Measurements from ENCODE around the gene SRCAP. TPM values are rescaled to one million over a fixed set of nuclear protein-coding genes. Genes with fewer than 3 reads are reported as not detected.
A peak's percentile ranks its signal among the peaks of the same experiment; 100 is the strongest.

SRCAP gene
- polyA plus RNA-seq, 1 experiment = 4.4 TPM

DNA sequence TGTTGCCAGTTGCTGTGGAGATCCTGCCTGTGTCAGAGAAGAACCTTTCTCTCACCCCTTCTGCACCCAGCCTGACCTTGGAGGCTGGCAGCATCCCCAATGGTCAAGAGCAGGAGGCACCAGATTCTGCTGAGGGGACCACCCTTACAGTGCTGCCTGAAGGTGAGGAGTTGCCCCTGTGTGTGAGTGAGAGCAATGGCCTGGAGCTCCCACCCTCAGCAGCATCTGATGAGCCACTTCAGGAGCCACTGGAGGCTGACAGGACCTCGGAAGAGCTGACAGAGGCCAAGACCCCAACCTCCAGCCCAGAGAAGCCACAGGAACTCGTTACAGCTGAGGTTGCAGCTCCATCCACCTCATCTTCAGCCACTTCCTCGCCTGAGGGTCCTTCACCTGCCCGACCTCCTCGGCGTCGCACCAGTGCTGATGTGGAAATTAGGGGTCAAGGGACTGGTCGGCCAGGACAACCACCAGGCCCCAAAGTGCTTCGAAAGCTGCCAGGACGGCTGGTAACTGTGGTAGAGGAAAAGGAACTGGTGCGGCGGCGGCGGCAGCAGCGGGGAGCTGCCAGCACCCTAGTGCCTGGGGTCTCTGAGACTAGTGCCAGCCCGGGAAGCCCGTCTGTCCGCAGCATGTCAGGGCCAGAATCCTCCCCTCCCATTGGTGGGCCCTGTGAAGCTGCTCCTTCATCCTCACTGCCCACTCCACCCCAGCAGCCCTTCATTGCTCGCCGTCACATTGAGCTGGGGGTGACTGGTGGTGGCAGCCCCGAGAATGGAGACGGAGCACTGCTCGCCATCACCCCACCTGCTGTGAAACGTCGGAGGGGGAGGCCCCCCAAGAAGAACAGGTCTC lies 39.0 kb downstream of the SRCAP start:
- H3K27me3 ChIP-seq (ENCODE audit: control insufficient read depth, insufficient read depth, low read length) = no peaks in the 10 kb centered on the region
- H3K36me3 ChIP-seq (ENCODE audit: control insufficient read depth, insufficient read depth, low read length) = peaks cover 45% of the 10 kb centered on the region
- ChIA-PET CTCF (no interaction called here), POLR2A (no interaction called here)
- H3K4me3 ChIP-seq (ENCODE audit: low read depth, low read length) = no peak overlapping the region
- DNase-seq (ENCODE audit: low read depth) = no peak
- TF ChIP-seq CTCF (IDR thresholded peaks at IDR 0.05; ENCODE audit: insufficient read depth, low read depth, low read length) = no peak

DNA sequence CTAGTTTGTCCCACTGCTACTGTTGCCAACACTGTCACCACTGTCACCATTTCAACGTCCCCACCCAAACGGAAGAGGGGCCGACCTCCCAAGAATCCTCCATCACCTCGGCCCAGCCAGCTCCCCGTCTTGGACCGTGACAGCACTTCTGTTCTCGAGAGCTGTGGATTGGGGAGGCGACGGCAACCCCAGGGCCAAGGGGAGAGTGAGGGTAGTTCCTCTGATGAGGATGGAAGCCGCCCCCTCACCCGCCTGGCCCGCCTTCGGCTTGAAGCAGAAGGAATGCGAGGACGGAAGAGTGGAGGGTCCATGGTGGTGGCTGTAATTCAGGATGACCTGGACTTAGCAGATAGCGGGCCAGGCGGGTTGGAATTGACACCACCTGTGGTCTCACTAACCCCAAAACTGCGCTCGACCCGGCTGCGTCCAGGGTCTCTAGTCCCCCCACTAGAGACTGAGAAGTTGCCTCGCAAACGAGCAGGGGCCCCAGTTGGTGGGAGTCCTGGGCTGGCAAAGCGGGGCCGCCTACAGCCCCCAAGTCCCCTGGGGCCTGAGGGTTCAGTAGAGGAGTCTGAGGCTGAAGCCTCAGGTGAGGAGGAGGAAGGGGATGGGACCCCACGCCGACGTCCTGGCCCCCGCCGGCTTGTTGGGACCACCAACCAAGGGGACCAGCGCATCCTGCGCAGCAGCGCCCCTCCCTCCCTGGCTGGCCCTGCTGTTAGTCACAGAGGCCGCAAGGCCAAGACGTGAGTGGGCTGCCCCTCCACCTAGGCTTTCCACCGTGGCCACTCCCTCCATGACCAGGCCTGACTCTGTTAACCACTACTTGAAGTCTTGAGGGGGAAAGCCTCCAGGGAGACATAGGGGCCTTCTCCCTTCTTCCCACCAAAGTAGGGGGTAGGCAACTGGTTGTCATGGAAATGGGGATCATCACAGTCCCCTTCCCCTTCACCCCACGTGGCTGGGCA lies 40.3 kb downstream of the SRCAP start:
- no peak overlapping the region for H3K4me3 ChIP-seq (ENCODE audit: low read depth, low read length)
- no peak for TF ChIP-seq CTCF (IDR thresholded peaks at IDR 0.05; ENCODE audit: insufficient read depth, low read depth, low read length)
- peaks cover 42% of the 10 kb centered on the region for H3K36me3 ChIP-seq (ENCODE audit: control insufficient read depth, insufficient read depth, low read length)
- H3K27me3 ChIP-seq (ENCODE audit: control insufficient read depth, insufficient read depth, low read length) = no peaks in the 10 kb centered on the region
- ChIA-PET POLR2A (no interaction called here), CTCF (no interaction called here)
- DNase-seq (ENCODE audit: low read depth) = no peak

- peak; percentile 22 for DNase-seq (ENCODE audit: low read depth)
- TF ChIP-seq CTCF (IDR thresholded peaks at IDR 0.05; ENCODE audit: insufficient read depth, low read depth, low read length) = no peak
- Histone ChIP-seq H3K4me3 (ENCODE audit: low read depth, low read length) (no peak overlapping the region), H3K27me3 (ENCODE audit: control insufficient read depth, insufficient read depth, low read length) (no peaks in the 10 kb centered on the region), H3K36me3 (ENCODE audit: control insufficient read depth, insufficient read depth, low read length) (peaks cover 37% of the 10 kb centered on the region)
- ChIA-PET POLR2A (interaction anchor here (0.5 to 0.6 kb wide), 2 partner anchors 64 to 70 kb away, joined by 16 to 20 read pairs; no protein-coding TSS in a partner anchor), CTCF (no interaction called here)
Observed at GRCh38 chr16:30740364-30741251, 41.6 kb downstream of the SRCAP start.

DNA sequence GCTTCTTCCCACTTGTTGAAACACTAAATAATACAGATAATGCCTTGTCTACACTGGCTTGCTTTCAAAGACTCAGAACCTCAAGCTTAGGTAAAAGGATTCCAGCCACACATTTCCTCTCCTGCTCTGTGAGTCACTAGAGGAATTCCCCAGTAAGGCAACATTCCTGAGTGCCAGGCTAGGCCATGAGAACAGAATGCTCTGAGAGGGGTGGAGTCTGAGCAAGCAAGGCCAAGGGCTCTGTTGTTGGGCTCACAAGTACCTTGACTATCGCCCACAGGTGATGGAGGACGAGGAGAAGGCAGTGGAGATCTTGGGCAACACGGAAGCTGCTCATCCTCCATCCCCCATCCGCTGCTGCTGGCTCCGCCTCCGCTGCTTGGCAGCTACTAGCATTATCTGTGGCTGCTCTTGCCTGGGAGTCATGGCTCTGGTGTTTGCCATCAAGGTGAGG lies 42.5 kb downstream of the SRCAP start:
- TF ChIP-seq CTCF (IDR thresholded peaks at IDR 0.05; ENCODE audit: insufficient read depth, low read depth, low read length) = no peak
- POLR2A ChIA-PET = interaction anchor here (0.5 kb wide), 1 partner anchor 69 kb away, joined by 20 read pairs; no protein-coding TSS in a partner anchor
- H3K36me3 ChIP-seq (ENCODE audit: control insufficient read depth, insufficient read depth, low read length) = peaks cover 30% of the 10 kb centered on the region
- no peaks in the 10 kb centered on the region for H3K27me3 ChIP-seq (ENCODE audit: control insufficient read depth, insufficient read depth, low read length)
- CTCF ChIA-PET = no interaction called here
- DNase-seq (ENCODE audit: low read depth) = peak; percentile 38
- H3K4me3 ChIP-seq (ENCODE audit: low read depth, low read length) = no peak overlapping the region
